Suppressor macrophage (primary cell): Measurements from ENCODE around the gene CTDP1.
"Not testable (repeated sequence)": the region's sequence is repeated elsewhere in the genome, so short reads cannot be mapped to it uniquely, and the experiment has no call there.

Experiments
- DNase-seq, 4 experiments: peaks; one replicate each; pipeline ENCODE4 v3.0.0-alpha.2; 2020 to 2022

CTDP1 gene

GRCh38 chr18:79746730-79747129 is 67.1 kb downstream of the CTDP1 start:
- no peak for DNase-seq

GRCh38 chr18:79747156-79747845 is 67.7 kb downstream of the CTDP1 start:
- DNase-seq, result no peak

- no peak for DNase-seq
Measured at GRCh38 chr18:79748321-79749180, 68.9 kb downstream of the CTDP1 start.

- no peak for DNase-seq
Measured at GRCh38 chr18:79749251-79750191, 69.9 kb downstream of the CTDP1 start.

- DNase-seq, result no peak
Measured at GRCh38 chr18:79750980-79751571, 71.5 kb downstream of the CTDP1 start.

- DNase-seq, result not testable (repeated sequence)
Measured at GRCh38 chr18:79751918-79752578, 72.4 kb downstream of the CTDP1 start.

GRCh38 chr18:79752946-79753345 is 73.3 kb downstream of the CTDP1 start:
- not testable (repeated sequence) for DNase-seq

GRCh38 chr18:79753391-79753851 is 73.8 kb downstream of the CTDP1 start:
- no peak for DNase-seq

- DNase-seq, result no peak
Measured at GRCh38 chr18:79754022-79754761, 74.6 kb downstream of the CTDP1 start.

- no peak for DNase-seq
Measured at GRCh38 chr18:79754831-79755351, 75.3 kb downstream of the CTDP1 start.

GRCh38 chr18:79755496-79756142 is 76.0 kb downstream of the CTDP1 start:
- DNase-seq, result no peak

- DNase-seq, result no peak
Measured at GRCh38 chr18:79756143-79756500, 76.5 kb downstream of the CTDP1 start.

- DNase-seq, result no peak
Measured at GRCh38 chr18:79756826-79757225, 77.2 kb downstream of the CTDP1 start.

GRCh38 chr18:79760348-79760747 is 80.7 kb downstream of the CTDP1 start:
- no peak for DNase-seq

GRCh38 chr18:79760881-79761280 is 81.3 kb downstream of the CTDP1 start:
- no peak for DNase-seq

GRCh38 chr18:79763407-79763806 is 83.8 kb downstream of the CTDP1 start:
- no peak for DNase-seq

GRCh38 chr18:79764131-79764530 is 84.5 kb downstream of the CTDP1 start:
- DNase-seq, result no peak

GRCh38 chr18:79765491-79766245 is 86.1 kb downstream of the CTDP1 start:
- DNase-seq, result no peak

GRCh38 chr18:79766308-79766707 is 86.7 kb downstream of the CTDP1 start:
- DNase-seq, result no peak

GRCh38 chr18:79768745-79769144 is 89.1 kb downstream of the CTDP1 start:
- no peak for DNase-seq
